Umbilical cord (tissue), 2 donors: ENCODE results near the gene PODXL. TPM values are rescaled to one million over a fixed set of nuclear protein-coding genes. Genes with fewer than 3 reads are reported as not detected.
A peak's percentile ranks its signal among the peaks of the same experiment; 100 is the strongest.

Experiments
- DNase-seq: peaks from one replicate; pipeline ENCODE4 v3.0.0-alpha.2; 2015; ENCODE audit warnings: low spot score
- total RNA-seq: library from RNA; depleted of rRNA; stranded (reverse); fragments of >200 nt; gene quantifications from one replicate; pipeline ENCODE4 v1.2.3, GENCODE V29; 2014; ENCODE audit warnings: low replicate concordance; ENCODE audit not compliant: insufficient read depth

PODXL gene
- total RNA-seq, 1 donor from 2014 or later: 4.1 TPM

- DNase-seq: no peak
Measured at GRCh38 chr7:131564640-131565039, 8.2 kb upstream of the PODXL start.

GRCh38 chr7:131563918-131564317 lies 7.5 kb upstream of the PODXL start:
- DNase-seq: no peak

GRCh38 chr7:131562941-131563340 lies 6.5 kb upstream of the PODXL start:
- no peak for DNase-seq

GRCh38 chr7:131560061-131560460 lies 3.6 kb upstream of the PODXL start:
- DNase-seq: no peak

- DNase-seq: peak; percentile 70
Measured at GRCh38 chr7:131557652-131558385, 1.4 kb upstream of the PODXL start.

- DNase-seq: no peak
Measured at GRCh38 chr7:131556909-131557651, 652 bp upstream of the PODXL start.

GRCh38 chr7:131555552-131556052 lies 826 bp downstream of the PODXL start:
- no peak for DNase-seq

- DNase-seq: no peak
Measured at GRCh38 chr7:131554880-131555516, 1.4 kb downstream of the PODXL start.

GRCh38 chr7:131553931-131554330 lies 2.5 kb downstream of the PODXL start:
- no peak for DNase-seq

- no peak for DNase-seq
Measured at GRCh38 chr7:131552053-131552452, 4.4 kb downstream of the PODXL start.

GRCh38 chr7:131550846-131551245 lies 5.6 kb downstream of the PODXL start:
- DNase-seq: no peak

- no peak for DNase-seq
Measured at GRCh38 chr7:131548371-131548770, 8.1 kb downstream of the PODXL start.

GRCh38 chr7:131547589-131547988 lies 8.8 kb downstream of the PODXL start:
- no peak for DNase-seq

- DNase-seq: no peak
Measured at GRCh38 chr7:131546583-131547141, 9.8 kb downstream of the PODXL start.

- no peak for DNase-seq
Measured at GRCh38 chr7:131546126-131546525, 10.3 kb downstream of the PODXL start.

GRCh38 chr7:131544449-131545301 lies 11.8 kb downstream of the PODXL start:
- DNase-seq: peak; percentile 58

- no peak for DNase-seq
Measured at GRCh38 chr7:131544021-131544420, 12.4 kb downstream of the PODXL start.

- DNase-seq: no peak
Measured at GRCh38 chr7:131543298-131543697, 13.1 kb downstream of the PODXL start.

GRCh38 chr7:131540491-131541162 lies 15.8 kb downstream of the PODXL start:
- DNase-seq: no peak

- no peak for DNase-seq
Measured at GRCh38 chr7:131538813-131539179, 17.6 kb downstream of the PODXL start.
